ENCODE results near the gene CDC42BPB.

GRCh38 chr14:102977475-102977874, 79.9 kb downstream of the CDC42BPB start:
- TF ChIP-seq CTCF (IDR thresholded peaks at IDR 0.05; ENCODE audit: low read depth, low read length, poor library complexity, severe bottlenecking) (no peak), EZH2phosphoT487 (IDR thresholded peaks at IDR 0.05; ENCODE audit: borderline replicate concordance, low read length) (no peak)

Measured in DOHH2 (cell line).